ENCODE results near the gene GRPEL1.

DNA sequence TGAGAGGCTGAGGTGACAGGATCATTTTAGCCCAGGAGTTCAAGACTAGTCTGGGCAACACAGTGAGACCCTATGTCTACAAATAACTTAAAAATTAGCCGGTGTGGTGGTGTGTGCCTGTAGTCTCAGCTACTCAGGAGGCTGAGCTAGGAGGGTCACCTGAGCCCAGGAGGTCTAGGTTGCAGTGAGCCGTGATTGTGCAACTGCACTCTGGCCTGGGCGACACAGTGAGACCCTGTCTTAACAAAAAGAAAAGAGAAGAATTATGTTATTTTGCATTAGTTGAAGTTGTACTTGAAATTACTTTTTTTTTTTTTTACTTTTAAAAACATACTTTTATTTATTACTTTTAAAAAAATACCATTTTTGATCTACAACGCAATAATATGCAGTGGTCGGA, 46.5 kb downstream of the GRPEL1 start:
- TF ChIP-seq, protein P1, sequence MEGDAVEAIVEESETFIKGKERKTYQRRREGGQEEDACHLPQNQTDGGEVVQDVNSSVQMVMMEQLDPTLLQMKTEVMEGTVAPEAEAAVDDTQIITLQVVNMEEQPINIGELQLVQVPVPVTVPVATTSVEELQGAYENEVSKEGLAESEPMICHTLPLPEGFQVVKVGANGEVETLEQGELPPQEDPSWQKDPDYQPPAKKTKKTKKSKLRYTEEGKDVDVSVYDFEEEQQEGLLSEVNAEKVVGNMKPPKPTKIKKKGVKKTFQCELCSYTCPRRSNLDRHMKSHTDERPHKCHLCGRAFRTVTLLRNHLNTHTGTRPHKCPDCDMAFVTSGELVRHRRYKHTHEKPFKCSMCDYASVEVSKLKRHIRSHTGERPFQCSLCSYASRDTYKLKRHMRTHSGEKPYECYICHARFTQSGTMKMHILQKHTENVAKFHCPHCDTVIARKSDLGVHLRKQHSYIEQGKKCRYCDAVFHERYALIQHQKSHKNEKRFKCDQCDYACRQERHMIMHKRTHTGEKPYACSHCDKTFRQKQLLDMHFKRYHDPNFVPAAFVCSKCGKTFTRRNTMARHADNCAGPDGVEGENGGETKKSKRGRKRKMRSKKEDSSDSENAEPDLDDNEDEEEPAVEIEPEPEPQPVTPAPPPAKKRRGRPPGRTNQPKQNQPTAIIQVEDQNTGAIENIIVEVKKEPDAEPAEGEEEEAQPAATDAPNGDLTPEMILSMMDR (conservative IDR thresholded peaks at IDR 0.05 in 1 of 2, IDR thresholded peaks at IDR 0.05 in 1 of 2; ENCODE audit: low read depth in 1 of 2, low read length in 2 of 2) = no peak
- no peak for TF ChIP-seq EZH2 (IDR thresholded peaks at IDR 0.05; ENCODE audit: low read length, missing control alignments)

Data from fibroblast of lung (primary cell).